GM19043 (cell line): Measurements from ENCODE around the gene OVCA2.
"Not testable (repeated sequence)": the region's sequence is repeated elsewhere in the genome, so short reads cannot be mapped to it uniquely, and the experiment has no call there.

Experiments
- ATAC-seq: cut with Tn5 transposase; IDR thresholded peaks from one replicate; pipeline ENCODE4 v1.9.1; 2021; ENCODE audit warnings: low read depth; ENCODE audit not compliant: unreplicated experiment

The OVCA2 gene

GRCh38 chr17:2013220-2013993, 28.4 kb upstream of the OVCA2 start:
- ATAC-seq = not testable (repeated sequence)

GRCh38 chr17:2013994-2014317, 27.9 kb upstream of the OVCA2 start:
- no peak for ATAC-seq

- no peak for ATAC-seq
Observed at GRCh38 chr17:2015314-2015713, 26.5 kb upstream of the OVCA2 start.

- ATAC-seq = no peak
Observed at GRCh38 chr17:2016494-2016893, 25.3 kb upstream of the OVCA2 start.

GRCh38 chr17:2017274-2017941, 24.4 kb upstream of the OVCA2 start:
- no peak for ATAC-seq

GRCh38 chr17:2018716-2019510, 22.9 kb upstream of the OVCA2 start:
- ATAC-seq = no peak

- ATAC-seq = no peak
Observed at GRCh38 chr17:2019723-2020122, 22.1 kb upstream of the OVCA2 start.

GRCh38 chr17:2020721-2021120, 21.1 kb upstream of the OVCA2 start:
- no peak for ATAC-seq

GRCh38 chr17:2022647-2023240, 19.1 kb upstream of the OVCA2 start:
- no peak for ATAC-seq

GRCh38 chr17:2023256-2023655, 18.6 kb upstream of the OVCA2 start:
- ATAC-seq = no peak

- no peak for ATAC-seq
Observed at GRCh38 chr17:2023692-2024571, 17.9 kb upstream of the OVCA2 start.

GRCh38 chr17:2024572-2025219, 17.1 kb upstream of the OVCA2 start:
- ATAC-seq = no peak

- no peak for ATAC-seq
Observed at GRCh38 chr17:2025220-2025621, 16.6 kb upstream of the OVCA2 start, which contains the start of gene RTN4RL1. Gene RTN4RL1 (minus strand): TSS chr17:2025334. CDS start chr17:2024865, 469 bp downstream.

GRCh38 chr17:2025622-2026309, 16.1 kb upstream of the OVCA2 start:
- ATAC-seq = no peak

GRCh38 chr17:2027528-2028233, 14.1 kb upstream of the OVCA2 start:
- no peak for ATAC-seq

GRCh38 chr17:2028234-2028614, 13.6 kb upstream of the OVCA2 start:
- no peak for ATAC-seq

GRCh38 chr17:2028737-2029136, 13.1 kb upstream of the OVCA2 start:
- ATAC-seq = no peak
